Measurements from ENCODE around the gene HOXA9.

The HOXA9 gene

GRCh38 chr7:27116031-27116961, 49.0 kb downstream of the HOXA9 start:
- no peak for DNase-seq

- DNase-seq = no peak
Observed at GRCh38 chr7:27115221-27116026, 49.9 kb downstream of the HOXA9 start.

- no peak for DNase-seq
Observed at GRCh38 chr7:27114881-27115220, 50.5 kb downstream of the HOXA9 start.

- DNase-seq = no peak
Observed at GRCh38 chr7:27113991-27114769, 51.2 kb downstream of the HOXA9 start.

GRCh38 chr7:27112955-27113949, 52.1 kb downstream of the HOXA9 start:
- no peak for DNase-seq

All from anterior cingulate cortex (tissue), 58 donors.